NCI-H1694 (cell line): Measurements from ENCODE around the gene TRIP11.
"Not testable (repeated sequence)": the region's sequence is repeated elsewhere in the genome, so short reads cannot be mapped to it uniquely, and the experiment has no call there.

Source experiments
- DNase-seq: peaks from one replicate; lab custom pipeline; 2025; lab: John Stamatoyannopoulos, UW

Gene TRIP11

GRCh38 chr14:92039719-92040430 is at the start of gene TRIP11:
Gene TRIP11 (minus strand): TSS chr14:92040059. CDS start chr14:92039685, 374 bp downstream.
- peak; percentile 92 for DNase-seq

- no peak for DNase-seq
These were observed 48.6 kb upstream of the TRIP11 start for GRCh38 chr14:92088494-92088893.

GRCh38 chr14:92074555-92074954 is 34.7 kb upstream of the TRIP11 start:
- no peak for DNase-seq

GRCh38 chr14:92058006-92058917 is 18.4 kb upstream of the TRIP11 start:
- no peak for DNase-seq

- DNase-seq, result no peak
These were observed 9.9 kb upstream of the TRIP11 start for GRCh38 chr14:92049781-92050180.

- DNase-seq, result not testable (repeated sequence)
These were observed 9.4 kb upstream of the TRIP11 start for GRCh38 chr14:92049221-92049620.

- DNase-seq, result not testable (repeated sequence)
These were observed 6.0 kb upstream of the TRIP11 start for GRCh38 chr14:92045904-92046303.

GRCh38 chr14:92041766-92042165 is 1.9 kb upstream of the TRIP11 start:
- DNase-seq, result not testable (repeated sequence)

- no peak for DNase-seq
These were observed 1.3 kb upstream of the TRIP11 start for GRCh38 chr14:92041203-92041602.

- DNase-seq, result peak; percentile 42
These were observed 682 bp upstream of the TRIP11 start for GRCh38 chr14:92040431-92041051.

- DNase-seq, result peak; percentile 72
These were observed 668 bp downstream of the TRIP11 start for GRCh38 chr14:92039063-92039718.

GRCh38 chr14:92037989-92038388 is 1.9 kb downstream of the TRIP11 start:
- no peak for DNase-seq

GRCh38 chr14:92035890-92036289 is 4.0 kb downstream of the TRIP11 start:
- DNase-seq, result no peak

GRCh38 chr14:92033906-92034687 is 5.8 kb downstream of the TRIP11 start:
- no peak for DNase-seq

GRCh38 chr14:92033433-92033832 is 6.4 kb downstream of the TRIP11 start:
- no peak for DNase-seq

GRCh38 chr14:92026548-92027190 is 13.2 kb downstream of the TRIP11 start:
- no peak for DNase-seq

- DNase-seq, result no peak
These were observed 17.8 kb downstream of the TRIP11 start for GRCh38 chr14:92022036-92022435.

- no peak for DNase-seq
These were observed 18.3 kb downstream of the TRIP11 start for GRCh38 chr14:92021523-92021922.

- no peak for DNase-seq
These were observed 25.8 kb downstream of the TRIP11 start for GRCh38 chr14:92014040-92014439.

- no peak for DNase-seq
These were observed 27.6 kb downstream of the TRIP11 start for GRCh38 chr14:92012121-92012748.
